Skeletal muscle cell (primary cell): ENCODE data around the gene TNNT3.

Experiments used
- DNase-seq: peaks from one replicate; pipeline ENCODE4 v3.0.0-alpha.2; 2010; ENCODE audit warnings: low read depth
- H3K4me3 ChIP-seq: 2 replicates; pipeline ENCODE4 v1.5.1; 2011; ENCODE audit warnings: low read depth, mild to moderate bottlenecking, control low read depth, low read length, moderate library complexity

Gene TNNT3

GRCh38 chr11:1946812-1947484 is 27.4 kb downstream of the TNNT3 start, which contains the start of gene MRPL23:
Gene MRPL23 (plus strand): TSS chr11:1947332. CDS start chr11:1947363, 31 bp downstream.
- no peak within 1 kb of the TSS for H3K4me3 ChIP-seq
- no peak for DNase-seq

DNA sequence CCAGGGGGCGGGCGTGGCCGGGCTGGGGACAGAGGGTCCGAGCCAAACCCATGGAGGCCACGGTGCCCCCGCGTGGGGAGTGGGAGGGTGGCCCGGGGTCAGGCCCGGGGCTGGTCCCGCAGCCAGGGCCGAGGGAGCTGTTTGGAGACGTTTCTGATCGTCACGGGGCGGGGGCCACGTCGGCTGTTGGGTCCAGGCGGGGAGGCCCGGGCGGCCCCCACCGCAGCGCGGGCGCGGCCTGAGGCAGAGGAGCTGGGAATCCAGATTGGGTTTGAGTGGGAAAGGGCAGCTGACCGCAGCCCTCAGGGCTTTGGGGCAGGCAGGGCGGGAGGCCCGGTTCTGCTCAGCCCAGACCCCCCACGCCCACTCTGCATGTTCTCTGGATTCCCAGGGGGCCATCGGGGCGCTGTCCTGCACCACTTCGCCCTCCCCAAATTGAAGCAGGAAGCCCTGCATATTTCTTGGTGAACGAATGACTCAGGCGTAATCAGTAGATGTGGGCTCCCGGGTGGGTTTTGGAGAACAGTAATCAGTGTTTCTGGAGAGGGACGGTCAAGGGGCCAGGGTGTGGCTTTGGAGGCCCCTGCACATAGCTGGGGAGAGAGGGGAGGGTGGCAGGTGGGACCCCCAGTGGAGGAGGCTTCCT is 28.2 kb downstream of the TNNT3 start:
- H3K4me3 ChIP-seq = no peak overlapping the region
- DNase-seq = no peak

DNA sequence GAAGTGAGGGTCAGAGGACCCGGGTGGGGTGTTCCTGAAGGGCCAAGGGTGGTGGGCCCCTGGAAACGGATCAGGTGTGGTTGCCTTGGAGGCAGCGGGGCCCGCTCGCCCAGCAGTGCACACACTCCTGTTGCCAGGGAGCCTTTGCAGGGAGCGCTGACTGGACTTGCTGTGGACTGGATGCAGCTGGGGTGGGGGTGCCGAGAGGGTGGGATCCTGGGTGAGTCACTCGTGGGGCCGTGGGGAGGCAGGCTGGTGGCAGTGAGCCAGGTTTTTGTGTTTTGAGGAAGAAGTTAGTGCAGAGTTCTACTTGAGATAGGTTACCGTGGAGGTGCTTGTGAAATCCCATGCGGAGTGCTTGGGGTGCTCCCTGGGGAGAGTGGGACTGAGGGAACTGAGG is 28.9 kb downstream of the TNNT3 start:
- no peak overlapping the region for H3K4me3 ChIP-seq
- DNase-seq = no peak

GRCh38 chr11:1949302-1949701 is 29.8 kb downstream of the TNNT3 start:
- H3K4me3 ChIP-seq = no peak overlapping the region
- no peak for DNase-seq

- no peak for DNase-seq
These were observed 30.4 kb downstream of the TNNT3 start for GRCh38 chr11:1949922-1950321.

GRCh38 chr11:1952806-1953482 is 33.4 kb downstream of the TNNT3 start:
- no peak for DNase-seq

More at GRCh38 chr11:1949922-1950321, 30.4 kb downstream of the TNNT3 start:
- H3K4me3 ChIP-seq = no peak overlapping the region

GRCh38 chr11:1953489-1954266 is 34.2 kb downstream of the TNNT3 start:
- no peak for DNase-seq

More at GRCh38 chr11:1952806-1953482, 33.4 kb downstream of the TNNT3 start:
- H3K4me3 ChIP-seq = no peak overlapping the region

GRCh38 chr11:1958367-1958766 is 38.9 kb downstream of the TNNT3 start:
- no peak overlapping the region for H3K4me3 ChIP-seq
- DNase-seq = no peak

More at GRCh38 chr11:1953489-1954266, 34.2 kb downstream of the TNNT3 start:
- H3K4me3 ChIP-seq = no peak overlapping the region

GRCh38 chr11:1959786-1960185 is 40.3 kb downstream of the TNNT3 start:
- no peak for DNase-seq
- no peak overlapping the region for H3K4me3 ChIP-seq

GRCh38 chr11:1963864-1964263 is 44.4 kb downstream of the TNNT3 start:
- DNase-seq = no peak
- H3K4me3 ChIP-seq = no peak overlapping the region

GRCh38 chr11:1964348-1964747 is 44.8 kb downstream of the TNNT3 start:
- H3K4me3 ChIP-seq = no peak overlapping the region
- DNase-seq = no peak

- no peak overlapping the region for H3K4me3 ChIP-seq
- no peak for DNase-seq
These were observed 45.5 kb downstream of the TNNT3 start for GRCh38 chr11:1964955-1965354.

DNA sequence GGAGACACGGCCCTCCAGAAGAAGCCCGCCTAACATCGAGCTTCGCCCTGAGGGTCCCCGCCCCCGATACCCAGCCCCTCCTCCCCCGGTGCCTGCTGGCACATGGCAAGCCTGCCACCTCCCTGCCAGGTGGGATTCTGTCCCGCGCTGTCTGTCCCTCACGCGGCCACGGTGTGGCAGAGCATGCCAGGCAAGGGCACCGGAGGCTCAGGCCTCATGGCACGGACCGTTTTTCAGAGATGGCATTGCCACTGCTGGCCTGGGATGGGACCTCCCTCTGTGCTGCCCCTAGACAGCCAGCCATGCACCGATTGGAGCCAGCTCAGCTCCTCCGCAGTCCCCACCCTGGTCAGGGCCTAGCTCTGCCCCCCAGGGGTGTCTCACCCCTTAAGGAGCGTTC is 47.0 kb downstream of the TNNT3 start:
- no peak for DNase-seq
- H3K4me3 ChIP-seq = no peak overlapping the region

GRCh38 chr11:1967641-1968225 is 48.2 kb downstream of the TNNT3 start:
- H3K4me3 ChIP-seq = no peak overlapping the region
- no peak for DNase-seq

- DNase-seq = no peak
- H3K4me3 ChIP-seq = no peak overlapping the region
These were observed 49.0 kb downstream of the TNNT3 start for GRCh38 chr11:1968454-1969002.

DNA sequence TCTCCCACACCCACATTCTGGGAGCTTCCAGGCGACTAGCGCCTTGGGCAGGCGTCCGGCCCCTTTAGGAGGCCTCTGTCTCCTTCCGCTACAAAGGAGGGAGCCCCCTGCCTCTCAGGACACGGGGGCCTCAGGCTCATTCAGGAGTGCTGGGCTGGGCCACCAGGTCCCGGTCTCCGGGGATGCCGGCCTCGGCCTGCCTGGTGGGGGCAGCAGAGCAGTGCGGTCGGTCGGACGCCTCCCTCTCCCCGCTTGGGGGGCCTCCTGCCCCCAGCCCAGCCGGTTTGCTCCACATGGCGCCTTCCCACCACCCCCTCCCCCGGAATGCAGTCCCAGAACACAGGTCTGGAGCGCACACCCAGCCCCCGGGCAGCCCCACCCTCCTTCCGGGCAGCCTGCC is 49.5 kb downstream of the TNNT3 start:
- DNase-seq = no peak
- H3K4me3 ChIP-seq = no peak overlapping the region

- no peak for DNase-seq
- H3K4me3 ChIP-seq = no peak overlapping the region
These were observed 50.3 kb downstream of the TNNT3 start for GRCh38 chr11:1969776-1970175.

- H3K4me3 ChIP-seq = no peak overlapping the region
- no peak for DNase-seq
These were observed 51.5 kb downstream of the TNNT3 start for GRCh38 chr11:1970956-1971355.

DNA sequence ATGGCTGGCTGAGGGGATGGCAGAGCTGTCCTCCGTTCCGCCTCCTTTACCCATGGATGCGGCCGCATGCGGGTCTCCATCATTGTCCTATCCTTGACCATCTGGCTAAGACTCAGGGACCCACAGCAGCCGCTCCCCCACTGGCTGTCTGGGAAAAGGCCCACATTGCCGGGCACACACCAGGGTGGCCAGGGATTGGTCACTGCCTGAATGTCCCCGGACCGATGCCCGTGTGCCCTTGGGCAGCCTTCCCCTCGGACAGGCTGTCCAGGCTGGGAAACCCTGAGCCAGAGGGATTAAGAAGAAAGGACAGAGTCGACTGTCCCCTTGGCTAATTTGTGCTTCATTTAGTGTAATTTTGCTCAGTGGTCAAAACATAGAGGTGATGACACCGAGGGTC is 55.7 kb downstream of the TNNT3 start:
- H3K4me3 ChIP-seq = no peak overlapping the region

More for the DNA sequence above, 55.7 kb downstream of the TNNT3 start:
- no peak for DNase-seq
